ENCODE data around the gene ITSN2.

DNA sequence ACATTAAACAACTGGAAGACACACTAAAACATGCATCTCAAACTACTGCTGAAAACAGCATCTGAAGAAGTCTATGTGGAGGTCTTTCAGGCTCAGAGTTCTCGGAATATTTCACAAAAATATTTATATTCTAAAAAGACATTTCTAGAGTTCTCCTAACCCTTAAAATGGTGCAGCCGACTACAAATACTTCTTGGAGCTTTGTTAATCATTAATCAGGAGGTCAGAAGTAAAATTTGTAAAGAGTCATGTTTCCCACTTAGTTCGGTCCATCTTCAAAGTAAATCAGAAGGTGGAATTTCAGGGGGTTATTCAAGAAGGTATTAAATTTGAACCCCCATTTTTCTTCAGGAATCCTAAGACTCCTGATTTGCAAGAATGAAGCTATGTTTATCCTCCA lies 112.7 kb downstream of the ITSN2 start:
- TF ChIP-seq, protein P1, sequence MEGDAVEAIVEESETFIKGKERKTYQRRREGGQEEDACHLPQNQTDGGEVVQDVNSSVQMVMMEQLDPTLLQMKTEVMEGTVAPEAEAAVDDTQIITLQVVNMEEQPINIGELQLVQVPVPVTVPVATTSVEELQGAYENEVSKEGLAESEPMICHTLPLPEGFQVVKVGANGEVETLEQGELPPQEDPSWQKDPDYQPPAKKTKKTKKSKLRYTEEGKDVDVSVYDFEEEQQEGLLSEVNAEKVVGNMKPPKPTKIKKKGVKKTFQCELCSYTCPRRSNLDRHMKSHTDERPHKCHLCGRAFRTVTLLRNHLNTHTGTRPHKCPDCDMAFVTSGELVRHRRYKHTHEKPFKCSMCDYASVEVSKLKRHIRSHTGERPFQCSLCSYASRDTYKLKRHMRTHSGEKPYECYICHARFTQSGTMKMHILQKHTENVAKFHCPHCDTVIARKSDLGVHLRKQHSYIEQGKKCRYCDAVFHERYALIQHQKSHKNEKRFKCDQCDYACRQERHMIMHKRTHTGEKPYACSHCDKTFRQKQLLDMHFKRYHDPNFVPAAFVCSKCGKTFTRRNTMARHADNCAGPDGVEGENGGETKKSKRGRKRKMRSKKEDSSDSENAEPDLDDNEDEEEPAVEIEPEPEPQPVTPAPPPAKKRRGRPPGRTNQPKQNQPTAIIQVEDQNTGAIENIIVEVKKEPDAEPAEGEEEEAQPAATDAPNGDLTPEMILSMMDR (conservative IDR thresholded peaks at IDR 0.05 in 1 of 2, IDR thresholded peaks at IDR 0.05 in 1 of 2; ENCODE audit: extremely low read depth in 1 of 2, insufficient read depth in 1 of 2, low read depth in 1 of 2, low read length in 2 of 2) = no peak
- no peak for TF ChIP-seq EZH2 (IDR thresholded peaks at IDR 0.05; ENCODE audit: borderline replicate concordance, low read length)
